HG02938 (cell line): ENCODE measurements around the gene SMS.

Experiments
- ATAC-seq: cut with Tn5 transposase; IDR thresholded peaks from one replicate; pipeline ENCODE4 v1.9.1; 2021; ENCODE audit warnings: mild to moderate bottlenecking, moderate library complexity; ENCODE audit not compliant: unreplicated experiment

SMS gene

DNA sequence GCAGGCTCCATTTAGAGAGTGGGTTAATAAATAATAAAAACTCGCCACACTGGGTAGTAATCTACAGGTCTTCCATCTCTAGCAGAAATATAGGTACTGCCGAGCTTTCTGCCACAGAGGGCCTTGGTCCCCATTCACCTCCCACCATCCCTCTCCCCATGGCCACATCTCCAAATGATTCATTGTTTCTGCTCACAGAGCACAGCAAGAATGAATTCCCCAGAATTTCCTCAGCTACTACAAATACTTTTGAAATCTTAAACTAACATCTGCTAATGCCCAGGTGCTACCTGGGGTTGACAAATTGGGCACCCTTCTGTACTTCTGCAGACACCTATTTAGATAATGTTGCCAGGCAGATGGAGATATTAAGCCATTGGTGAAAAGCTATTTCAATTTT, 96.7 kb downstream of the SMS start:
- no peak for ATAC-seq

DNA sequence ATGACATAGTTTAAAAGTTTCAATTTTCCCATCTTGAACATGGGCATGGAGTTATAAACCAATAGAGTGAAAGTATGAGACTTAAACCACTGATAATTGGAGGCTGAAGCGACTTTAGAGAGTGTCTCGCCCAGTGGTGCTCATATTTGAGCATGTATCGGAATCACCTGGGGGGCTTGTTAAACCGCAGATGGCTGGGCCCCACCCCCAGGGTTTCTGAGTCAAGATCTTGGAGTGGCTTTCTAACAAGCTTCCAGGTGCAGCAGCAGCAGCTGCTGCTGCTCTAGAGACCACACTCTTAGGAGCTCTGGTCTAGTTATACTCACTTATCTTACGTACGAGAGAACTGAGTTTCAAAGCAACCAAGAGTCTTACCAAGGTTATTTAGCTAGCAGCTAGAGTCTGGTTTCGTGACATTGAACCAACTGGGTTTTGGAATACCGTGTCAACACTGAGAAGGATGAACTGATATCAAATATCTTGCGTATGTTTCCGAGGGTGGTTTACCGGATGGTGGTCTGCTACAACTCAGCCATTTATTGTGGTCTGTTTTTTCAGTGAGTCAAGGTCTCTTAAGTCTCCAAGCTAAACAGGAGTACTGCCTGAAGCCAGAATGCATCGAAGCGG, 97.5 kb downstream of the SMS start:
- ATAC-seq = no peak

DNA sequence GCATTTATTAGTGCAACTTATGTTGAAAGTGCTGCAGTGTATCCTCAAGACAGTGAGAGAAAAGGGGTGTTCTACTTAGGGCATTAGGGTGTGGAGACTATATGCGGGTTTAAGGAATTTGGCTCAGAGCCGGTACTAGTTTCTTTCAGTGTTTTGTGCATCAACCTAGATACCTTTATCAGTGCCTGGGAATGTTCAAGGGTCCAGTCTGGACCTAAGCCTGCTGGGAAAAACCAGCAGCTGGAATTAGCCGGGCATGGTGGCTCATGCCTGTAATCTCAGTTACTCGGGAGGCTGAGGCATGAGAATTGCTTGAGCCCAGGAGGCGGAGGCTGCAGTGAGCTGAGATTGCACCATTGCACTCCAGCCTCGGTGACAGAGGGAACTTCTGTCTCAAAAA, 99.0 kb downstream of the SMS start:
- ATAC-seq = no peak

DNA sequence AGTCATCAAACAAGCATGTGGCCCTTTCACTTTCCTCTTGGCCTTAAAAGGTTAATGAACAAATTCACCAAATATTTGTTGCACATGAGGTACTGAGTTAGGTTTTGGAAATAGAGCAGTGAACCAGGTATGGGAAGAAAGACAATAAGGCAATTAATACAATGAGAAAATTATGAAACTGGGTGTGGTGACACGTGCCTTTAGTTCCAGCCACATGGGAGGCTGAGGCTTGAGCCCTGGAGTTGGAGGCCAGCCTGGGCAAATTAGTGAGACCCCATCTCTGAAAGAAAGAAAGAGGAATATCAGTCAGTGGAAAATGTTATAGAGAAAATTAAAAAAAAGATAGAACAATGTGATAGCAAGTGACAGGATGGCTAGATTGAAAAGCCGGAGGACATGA, 99.7 kb downstream of the SMS start:
- ATAC-seq = no peak

DNA sequence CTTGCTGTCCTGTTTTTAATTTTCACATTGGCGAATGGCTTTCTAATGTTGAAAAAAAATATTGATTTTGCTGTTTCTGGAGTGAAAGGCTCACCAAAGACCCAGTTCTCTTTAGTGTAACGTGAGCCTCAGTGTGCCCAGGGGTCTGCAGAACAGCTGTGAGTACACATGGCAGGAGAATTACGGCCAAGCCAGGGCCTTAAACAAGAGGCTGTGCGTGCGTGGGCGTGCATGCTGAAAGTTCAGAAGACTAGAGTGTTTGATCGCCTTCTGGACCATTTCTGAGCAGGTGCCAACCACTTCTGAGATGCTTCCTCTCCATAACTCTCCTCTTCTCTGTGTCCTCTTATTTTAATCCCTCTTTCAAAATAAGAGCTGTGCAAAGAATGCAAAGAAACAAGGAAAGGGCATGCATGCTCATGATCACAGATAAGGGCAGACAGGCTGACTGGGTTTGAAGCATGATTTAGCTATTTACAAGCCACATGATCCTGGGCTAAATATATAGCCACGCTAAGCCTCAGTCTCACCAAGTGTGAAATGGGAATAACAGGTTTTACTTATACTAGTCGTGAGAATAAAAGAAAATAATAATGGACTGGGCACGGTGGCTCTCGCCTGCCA, 101.5 kb downstream of the SMS start:
- no peak for ATAC-seq

DNA sequence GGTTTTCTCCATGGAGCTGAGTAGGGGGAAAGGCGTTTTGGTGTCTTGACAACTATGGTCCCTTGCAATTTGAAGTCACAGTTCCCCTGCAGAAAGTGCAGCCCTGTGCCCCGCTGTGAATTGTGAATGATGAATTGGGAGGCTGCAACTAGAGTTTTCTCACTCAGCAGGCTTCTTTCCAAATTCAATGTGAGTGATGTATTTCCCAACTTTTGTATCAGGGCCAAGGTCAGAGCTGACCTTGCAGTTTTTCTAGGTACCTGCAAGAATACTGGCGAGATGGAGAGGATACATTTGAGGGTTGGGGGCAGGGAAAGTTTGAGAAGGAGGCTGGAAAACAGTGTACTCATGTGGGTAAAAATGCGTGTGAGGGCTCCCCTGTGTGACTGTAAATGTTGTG, 103.4 kb downstream of the SMS start:
- no peak for ATAC-seq
